ENCODE data around the gene SLC27A1. TPM values are rescaled to one million over a fixed set of nuclear protein-coding genes. Genes with fewer than 3 reads are reported as not detected.

Gene SLC27A1
- total and polyA plus RNA-seq, 2 experiments from 2014 or later, result 3.5 to 11.6 TPM

- TF ChIP-seq, protein P1, sequence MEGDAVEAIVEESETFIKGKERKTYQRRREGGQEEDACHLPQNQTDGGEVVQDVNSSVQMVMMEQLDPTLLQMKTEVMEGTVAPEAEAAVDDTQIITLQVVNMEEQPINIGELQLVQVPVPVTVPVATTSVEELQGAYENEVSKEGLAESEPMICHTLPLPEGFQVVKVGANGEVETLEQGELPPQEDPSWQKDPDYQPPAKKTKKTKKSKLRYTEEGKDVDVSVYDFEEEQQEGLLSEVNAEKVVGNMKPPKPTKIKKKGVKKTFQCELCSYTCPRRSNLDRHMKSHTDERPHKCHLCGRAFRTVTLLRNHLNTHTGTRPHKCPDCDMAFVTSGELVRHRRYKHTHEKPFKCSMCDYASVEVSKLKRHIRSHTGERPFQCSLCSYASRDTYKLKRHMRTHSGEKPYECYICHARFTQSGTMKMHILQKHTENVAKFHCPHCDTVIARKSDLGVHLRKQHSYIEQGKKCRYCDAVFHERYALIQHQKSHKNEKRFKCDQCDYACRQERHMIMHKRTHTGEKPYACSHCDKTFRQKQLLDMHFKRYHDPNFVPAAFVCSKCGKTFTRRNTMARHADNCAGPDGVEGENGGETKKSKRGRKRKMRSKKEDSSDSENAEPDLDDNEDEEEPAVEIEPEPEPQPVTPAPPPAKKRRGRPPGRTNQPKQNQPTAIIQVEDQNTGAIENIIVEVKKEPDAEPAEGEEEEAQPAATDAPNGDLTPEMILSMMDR (conservative IDR thresholded peaks at IDR 0.05; ENCODE audit: low read depth in 2 of 2), result 0 out of 4 replicates have a peak, but pooled peaks of 1 of the 2 experiments have one; percentile 4
- TF ChIP-seq POLR2AphosphoS5 (IDR thresholded peaks at IDR 0.05; ENCODE audit: low read depth) (0 out of 2 replicates have a peak, but pooled peaks have one; percentile 39), ZNF114 (CRISPR knock-in tag; IDR thresholded peaks at IDR 0.05) (no peak), ETS1 (IDR thresholded peaks at IDR 0.05) (no peak), CREB1 (CRISPR knock-in tag; IDR thresholded peaks at IDR 0.05; ENCODE audit: low read depth) (peak; percentile 94)
Measured at GRCh38 chr19:17555480-17555928, 85.2 kb downstream of the SLC27A1 start, which contains the start of gene COLGALT1 (continued).

Other genes with a start within 250 kb of the SLC27A1 start
- 9.6 and 12.7 TPM in 2 replicates for gene OCEL1, start 244.3 kb upstream of the SLC27A1 start, total RNA-seq (2014; rRNA removed; shearing (Covaris generic))
- gene OCEL1, start 244.3 kb upstream of the SLC27A1 start, polyA plus RNA-seq (2016; fragmentation: Nextera tagmentation; extraction: Ambion mirVana), result 47.4 and 50.6 TPM in 2 replicates
- gene NR2F6, start 224.6 kb upstream of the SLC27A1 start, total RNA-seq (2014; rRNA removed; shearing (Covaris generic)), result 172 and 209 TPM in 2 replicates
- 64.0 and 67.4 TPM in 2 replicates for gene NR2F6, start 224.6 kb upstream of the SLC27A1 start, polyA plus RNA-seq (2016; fragmentation: Nextera tagmentation; extraction: Ambion mirVana)
- 5.2 and 5.6 TPM in 2 replicates for gene USHBP1, start 205.8 kb upstream of the SLC27A1 start, total RNA-seq (2014; rRNA removed; shearing (Covaris generic))
- 4.0 and 4.6 TPM in 2 replicates for gene USHBP1, start 205.8 kb upstream of the SLC27A1 start, polyA plus RNA-seq (2016; fragmentation: Nextera tagmentation; extraction: Ambion mirVana)
- 78.1 and 87.8 TPM in 2 replicates for gene BABAM1, start 203.1 kb upstream of the SLC27A1 start, total RNA-seq (2014; rRNA removed; shearing (Covaris generic))
- gene BABAM1, start 203.1 kb upstream of the SLC27A1 start, polyA plus RNA-seq (2016; fragmentation: Nextera tagmentation; extraction: Ambion mirVana), result 88.7 and 95.0 TPM in 2 replicates
- 20.2 and 50.1 TPM in 2 replicates for gene ANKLE1, start 188.6 kb upstream of the SLC27A1 start, total RNA-seq (2014; rRNA removed; shearing (Covaris generic))
- gene ANKLE1, start 188.6 kb upstream of the SLC27A1 start, polyA plus RNA-seq (2016; fragmentation: Nextera tagmentation; extraction: Ambion mirVana), result 9.1 and 11.2 TPM in 2 replicates
- gene ABHD8, start 167.1 kb upstream of the SLC27A1 start, total RNA-seq (2014; rRNA removed; shearing (Covaris generic)), result 11.4 and 16.5 TPM in 2 replicates
- 5.0 and 5.5 TPM in 2 replicates for gene ABHD8, start 167.1 kb upstream of the SLC27A1 start, polyA plus RNA-seq (2016; fragmentation: Nextera tagmentation; extraction: Ambion mirVana)
- 59.9 and 70.6 TPM in 2 replicates for gene MRPL34, start 164.7 kb upstream of the SLC27A1 start, total RNA-seq (2014; rRNA removed; shearing (Covaris generic))
- 266 and 280 TPM in 2 replicates for gene MRPL34, start 164.7 kb upstream of the SLC27A1 start, polyA plus RNA-seq (2016; fragmentation: Nextera tagmentation; extraction: Ambion mirVana)
- gene DDA1, start 161.0 kb upstream of the SLC27A1 start, total RNA-seq (2014; rRNA removed; shearing (Covaris generic)), result 28.2 and 34.6 TPM in 2 replicates
- gene DDA1, start 161.0 kb upstream of the SLC27A1 start, polyA plus RNA-seq (2016; fragmentation: Nextera tagmentation; extraction: Ambion mirVana), result 107 and 112 TPM in 2 replicates
- gene ANO8, start 135.7 kb upstream of the SLC27A1 start, total RNA-seq (2014; rRNA removed; shearing (Covaris generic)), result 14.4 and 24.9 TPM in 2 replicates
- 4.3 and 4.5 TPM in 2 replicates for gene ANO8, start 135.7 kb upstream of the SLC27A1 start, polyA plus RNA-seq (2016; fragmentation: Nextera tagmentation; extraction: Ambion mirVana)
- gene GTPBP3, start 133.0 kb upstream of the SLC27A1 start, total RNA-seq (2014; rRNA removed; shearing (Covaris generic)), result 67.8 and 78.6 TPM in 2 replicates
- gene GTPBP3, start 133.0 kb upstream of the SLC27A1 start, polyA plus RNA-seq (2016; fragmentation: Nextera tagmentation; extraction: Ambion mirVana), result 23.5 and 25.4 TPM in 2 replicates
- gene PLVAP, start 93.2 kb upstream of the SLC27A1 start, total RNA-seq (2014; rRNA removed; shearing (Covaris generic)), result not detected in 2 replicates
- not detected in 2 replicates for gene PLVAP, start 93.2 kb upstream of the SLC27A1 start, polyA plus RNA-seq (2016; fragmentation: Nextera tagmentation; extraction: Ambion mirVana)
- gene CCDC194, start 76.3 kb upstream of the SLC27A1 start, total RNA-seq (2014; rRNA removed; shearing (Covaris generic)), result 0.49 TPM in 1 of 2 replicates, not detected in the other
- 0.38 TPM in 1 of 2 replicates, not detected in the other for gene CCDC194, start 76.3 kb upstream of the SLC27A1 start, polyA plus RNA-seq (2016; fragmentation: Nextera tagmentation; extraction: Ambion mirVana)
- 28.9 and 33.9 TPM in 2 replicates for gene BST2, start 64.9 kb upstream of the SLC27A1 start, total RNA-seq (2014; rRNA removed; shearing (Covaris generic))
- 22.0 and 24.9 TPM in 2 replicates for gene BST2, start 64.9 kb upstream of the SLC27A1 start, polyA plus RNA-seq (2016; fragmentation: Nextera tagmentation; extraction: Ambion mirVana)
- gene MVB12A, start 50.5 kb upstream of the SLC27A1 start, total RNA-seq (2014; rRNA removed; shearing (Covaris generic)), result 49.9 and 60.3 TPM in 2 replicates
- gene MVB12A, start 50.5 kb upstream of the SLC27A1 start, polyA plus RNA-seq (2016; fragmentation: Nextera tagmentation; extraction: Ambion mirVana), result 36.6 and 43.5 TPM in 2 replicates
- 0.90 and 1.8 TPM in 2 replicates for gene TMEM221, start 21.9 kb upstream of the SLC27A1 start, total RNA-seq (2014; rRNA removed; shearing (Covaris generic))
- gene TMEM221, start 21.9 kb upstream of the SLC27A1 start, polyA plus RNA-seq (2016; fragmentation: Nextera tagmentation; extraction: Ambion mirVana), result 0.40 and 1.8 TPM in 2 replicates
- gene NXNL1, start 9.6 kb upstream of the SLC27A1 start, total RNA-seq (2014; rRNA removed; shearing (Covaris generic)), result not detected in 2 replicates
- gene NXNL1, start 9.6 kb upstream of the SLC27A1 start, polyA plus RNA-seq (2016; fragmentation: Nextera tagmentation; extraction: Ambion mirVana), result not detected in 2 replicates
- 55.4 and 63.5 TPM in 2 replicates for gene PGLS, start 41.1 kb downstream of the SLC27A1 start, total RNA-seq (2014; rRNA removed; shearing (Covaris generic))
- gene PGLS, start 41.1 kb downstream of the SLC27A1 start, polyA plus RNA-seq (2016; fragmentation: Nextera tagmentation; extraction: Ambion mirVana), result 56.9 and 62.2 TPM in 2 replicates
- gene COLGALT1, start 85.1 kb downstream of the SLC27A1 start, total RNA-seq (2014; rRNA removed; shearing (Covaris generic)), result 52.0 and 63.4 TPM in 2 replicates
- gene COLGALT1, start 85.1 kb downstream of the SLC27A1 start, polyA plus RNA-seq (2016; fragmentation: Nextera tagmentation; extraction: Ambion mirVana), result 16.1 and 18.2 TPM in 2 replicates
- gene UNC13A, start 217.8 kb downstream of the SLC27A1 start, total RNA-seq (2014; rRNA removed; shearing (Covaris generic)), result 25.0 and 30.4 TPM in 2 replicates
- gene UNC13A, start 217.8 kb downstream of the SLC27A1 start, polyA plus RNA-seq (2016; fragmentation: Nextera tagmentation; extraction: Ambion mirVana), result 8.7 and 9.5 TPM in 2 replicates
- gene MAP1S, start 249.0 kb downstream of the SLC27A1 start, total RNA-seq (2014; rRNA removed; shearing (Covaris generic)), result 67.6 and 102 TPM in 2 replicates
- 104 and 118 TPM in 2 replicates for gene MAP1S, start 249.0 kb downstream of the SLC27A1 start, polyA plus RNA-seq (2016; fragmentation: Nextera tagmentation; extraction: Ambion mirVana)